Endothelial cell of umbilical vein (primary cell): ENCODE data around the gene RAB6B. TPM values are rescaled to one million over a fixed set of nuclear protein-coding genes. Genes with fewer than 3 reads are reported as not detected.

ENCODE experiments used
- BruUV-seq: library from RNA; stranded (reverse); fragments of 400-500 nt; replicated peaks from 2 replicates; lab custom pipeline; 2021; lab: Mats Ljungman, UMichigan
- CTCF ChIA-PET: fragments of 300-600, 350-600 bp; sonication (Branson Sonifier 250); formaldehyde crosslinking; loops from one replicate; lab custom pipeline; 2021; ENCODE audit warnings: antibody characterized with exemption, inconsistent platforms; lab: Charles Lee
- POLR2A ChIA-PET: fragments of 300-600, 350-600 bp; sonication (Branson Sonifier 250); formaldehyde crosslinking; loops from one replicate; lab custom pipeline; 2021; ENCODE audit warnings: antibody characterized with exemption, inconsistent platforms; lab: Charles Lee
- DNase-seq: peaks from one replicate; pipeline ENCODE4 v3.0.0-alpha.2; 2011; ENCODE audit warnings: low read depth, low spot score
- FAIRE-seq: peaks from 2 replicates; lab custom pipeline; 2011; peaks lifted over from hg19 to GRCh38; lab: Jason Lieb, UNC
- H2AFZ ChIP-seq: 2 replicates; pipeline ENCODE4 v1.6.0; 2012; ENCODE audit warnings: low read depth, low read length, control low read depth, inconsistent platforms
- H3K27ac ChIP-seq: 2 replicates; pipeline ENCODE4 v1.5.1; 2011; ENCODE audit warnings: low read depth, mild to moderate bottlenecking, control low read depth, low read length, moderate library complexity; ENCODE audit not compliant: insufficient read depth
- H3K27me3 ChIP-seq, 2 experiments: 2 replicates each; pipeline versions ENCODE4 v1.6.0 to v1.6.1; 2011; ENCODE audit warnings: low read length in 2 of 2, mixed read lengths in 1 of 2; ENCODE audit not compliant: control insufficient read depth in 2 of 2, insufficient read depth in 2 of 2
- H3K36me3 ChIP-seq, 2 experiments: 2 replicates in 1 of 2; 3 replicates in 1 of 2; pipeline ENCODE4 v1.5.1; 2011; ENCODE audit warnings: low read length in 2 of 2, mild to moderate bottlenecking in 1 of 2, moderate library complexity in 1 of 2; ENCODE audit not compliant: control insufficient read depth in 2 of 2, insufficient read depth in 2 of 2; ENCODE audit errors: extremely low read depth in 1 of 2
- H3K4me1 ChIP-seq: 3 replicates; pipeline ENCODE4 v1.5.1; 2011; ENCODE audit warnings: mild to moderate bottlenecking, low read length; ENCODE audit not compliant: control insufficient read depth, insufficient read depth; ENCODE audit errors: extremely low read depth
- H3K4me2 ChIP-seq: 2 replicates; pipeline ENCODE4 v1.6.1; 2011; ENCODE audit warnings: low read length, control low read depth, mixed read lengths; ENCODE audit not compliant: insufficient read depth
- H3K4me3 ChIP-seq, 3 experiments: fragments of 200-600 bp in 1 of 3; sonication (generic), shearing (Covaris generic) in 1 of 3; replicated peaks in 1 of 3; 2 replicates each; pipeline ENCODE4 v1.5.1; 2011 to 2016; ENCODE audit warnings: control low read depth in 3 of 3, low read length in 3 of 3, mild to moderate bottlenecking in 2 of 3, inconsistent platforms in 1 of 3, low read depth in 1 of 3, moderate library complexity in 1 of 3; ENCODE audit not compliant: insufficient read depth in 1 of 3
- H3K79me2 ChIP-seq: 2 replicates; pipeline ENCODE4 v1.6.0; 2012; ENCODE audit warnings: low read length, inconsistent platforms; ENCODE audit not compliant: control insufficient read depth, insufficient read depth
- H3K9ac ChIP-seq: replicated peaks from 2 replicates; pipeline ENCODE3; 2011; ENCODE audit warnings: low read length, control low read depth; ENCODE audit not compliant: insufficient read depth; ENCODE audit errors: extremely low read depth
- H3K9me1 ChIP-seq: replicated peaks from 3 replicates; pipeline ENCODE4 v1.6.0; 2011; ENCODE audit warnings: mild to moderate bottlenecking, low read length; ENCODE audit not compliant: control insufficient read depth, insufficient read depth; ENCODE audit errors: extremely low read depth
- H3K9me3 ChIP-seq: replicated peaks from 2 replicates; pipeline ENCODE4 v1.5.1; 2012; ENCODE audit warnings: low read length, inconsistent platforms; ENCODE audit not compliant: control insufficient read depth, insufficient read depth
- H4K20me1 ChIP-seq: replicated peaks from 2 replicates; pipeline ENCODE3; 2011; ENCODE audit warnings: mild to moderate bottlenecking, low read length; ENCODE audit not compliant: control insufficient read depth, insufficient read depth; ENCODE audit errors: extremely low read depth
- EZH2 ChIP-seq: IDR thresholded peaks from 2 replicates; pipeline ENCODE4 v1.6.1; 2012; ENCODE audit warnings: borderline replicate concordance, low read depth, mild to moderate bottlenecking, moderate library complexity, low read length, inconsistent platforms; ENCODE audit not compliant: severe bottlenecking
- FOS ChIP-seq: IDR thresholded peaks from 2 replicates; pipeline ENCODE4 v1.6.1; 2011; ENCODE audit warnings: mild to moderate bottlenecking, low read length, moderate library complexity, borderline replicate concordance; ENCODE audit not compliant: insufficient read depth
- GATA2 ChIP-seq: IDR thresholded peaks from 2 replicates; pipeline ENCODE4 v1.7.0; 2011; ENCODE audit warnings: low read depth, mild to moderate bottlenecking, moderate library complexity, mixed read lengths, low read length; ENCODE audit not compliant: insufficient read length, insufficient read depth
- JUN ChIP-seq: IDR thresholded peaks from 2 replicates; pipeline ENCODE4 v1.6.1; 2011; ENCODE audit warnings: borderline replicate concordance, low read depth; ENCODE audit not compliant: insufficient read length, insufficient read depth
- MAX ChIP-seq: IDR thresholded peaks from 2 replicates; pipeline ENCODE4 v1.6.1; 2011; ENCODE audit not compliant: insufficient read depth, insufficient read length
- MYC ChIP-seq: IDR thresholded peaks from one replicate; pipeline ENCODE4 v1.6.1; 2011; ENCODE audit warnings: mild to moderate bottlenecking, low read depth, low read length
- POLR2A ChIP-seq: IDR thresholded peaks from 2 replicates; pipeline ENCODE4 v1.6.1; 2012; ENCODE audit warnings: low read depth, mild to moderate bottlenecking, control low read depth, low read length
- POLR2AphosphoS5 ChIP-seq: IDR thresholded peaks from 2 replicates; pipeline ENCODE4 v1.6.1; 2012; ENCODE audit warnings: low read depth, mild to moderate bottlenecking, control low read depth, low read length, moderate library complexity; ENCODE audit not compliant: insufficient read depth
- dilution Hi-C: fragments of 300-500 bp; cut with MboI; formaldehyde crosslinking; loops from one replicate; pipeline ENCODE4 v1.15.0; 2019; ENCODE audit warnings: low sequenced_read_pairs; ENCODE audit not compliant: extremely low pct_ligation_motif_present
- intact Hi-C: fragments of 100-400 bp; cut with micrococcal nuclease; formaldehyde crosslinking; loops from one replicate; pipeline ENCODE4 v1.10.0; 2022
- polyA plus RNA-seq, 4 experiments: library from polyadenylated mRNA; depleted of rRNA in 3 of 4; stranded (reverse) in 3 of 4; unstranded in 1 of 4; fragments of >200 nt; gene quantifications; 2 replicates each; pipeline versions ENCODE4 v1.2.1 to v1.2.3, GENCODE V29; 2011 to 2012; ENCODE audit warnings: missing spikeins in 1 of 4
- total RNA-seq: library from RNA; stranded (reverse); gene quantifications from 2 replicates; pipeline ENCODE4 v1.2.3, GENCODE V29; 2021
- TF ChIP-seq, protein P1 (sequence below), 2 donors: IDR thresholded peaks; 1 replicate in 1 of 2; 2 replicates in 1 of 2; pipeline ENCODE4 v1.5.1; 2011; ENCODE audit warnings: low read length in 2 of 2, mild to moderate bottlenecking in 2 of 2, moderate library complexity in 2 of 2, control low read depth in 1 of 2, inconsistent platforms in 1 of 2, low read depth in 1 of 2; ENCODE audit not compliant: insufficient read depth in 1 of 2; ENCODE audit errors: extremely low read depth in 1 of 2

RAB6B gene
- total and polyA plus RNA-seq, 2 donors (not counting 3 experiments of a cell fraction or from before 2014, with no cell fraction given): 1.7 to 6.7 TPM

GRCh38 chr3:133937756-133938601 lies 42.3 kb upstream of the RAB6B start:
- DNase-seq (no peak), FAIRE-seq (no peak)
- Histone ChIP-seq H3K9me1 (no peaks in the 10 kb centered on the region), H3K9me3 (no peaks in the 10 kb centered on the region), H3K9ac (no peak overlapping the region), H3K36me3 (no peaks in the 10 kb centered on the region), H3K4me2 (no peak overlapping the region), H3K79me2 (no peaks in the 10 kb centered on the region), H3K27me3 (no peaks in the 10 kb centered on the region), H3K4me3 (no peak overlapping the region), H3K4me1 (peaks cover 14% of the 10 kb centered on the region), H2AFZ (no peak overlapping the region), H4K20me1 (no peaks in the 10 kb centered on the region), H3K27ac (no peak overlapping the region)
- ChIA-PET POLR2A (no interaction called here), CTCF (interaction anchor here (1.1 to 8.6 kb wide), 3 partner anchors 10 to 274 kb away, joined by 3 to 82 read pairs (median 3); no protein-coding TSS in a partner anchor)
- intact Hi-C loops (loop anchor here (2.0 kb wide), 1 partner anchor 101 kb away; no protein-coding TSS in a partner anchor), dilution Hi-C loops (loop anchor here (25.0 kb wide), 1 partner anchor 274 kb away; no protein-coding TSS in a partner anchor)
- no TSS peak for BruUV-seq
- TF ChIP-seq, protein P1, sequence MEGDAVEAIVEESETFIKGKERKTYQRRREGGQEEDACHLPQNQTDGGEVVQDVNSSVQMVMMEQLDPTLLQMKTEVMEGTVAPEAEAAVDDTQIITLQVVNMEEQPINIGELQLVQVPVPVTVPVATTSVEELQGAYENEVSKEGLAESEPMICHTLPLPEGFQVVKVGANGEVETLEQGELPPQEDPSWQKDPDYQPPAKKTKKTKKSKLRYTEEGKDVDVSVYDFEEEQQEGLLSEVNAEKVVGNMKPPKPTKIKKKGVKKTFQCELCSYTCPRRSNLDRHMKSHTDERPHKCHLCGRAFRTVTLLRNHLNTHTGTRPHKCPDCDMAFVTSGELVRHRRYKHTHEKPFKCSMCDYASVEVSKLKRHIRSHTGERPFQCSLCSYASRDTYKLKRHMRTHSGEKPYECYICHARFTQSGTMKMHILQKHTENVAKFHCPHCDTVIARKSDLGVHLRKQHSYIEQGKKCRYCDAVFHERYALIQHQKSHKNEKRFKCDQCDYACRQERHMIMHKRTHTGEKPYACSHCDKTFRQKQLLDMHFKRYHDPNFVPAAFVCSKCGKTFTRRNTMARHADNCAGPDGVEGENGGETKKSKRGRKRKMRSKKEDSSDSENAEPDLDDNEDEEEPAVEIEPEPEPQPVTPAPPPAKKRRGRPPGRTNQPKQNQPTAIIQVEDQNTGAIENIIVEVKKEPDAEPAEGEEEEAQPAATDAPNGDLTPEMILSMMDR (IDR thresholded peaks at IDR 0.05; ENCODE audit: extremely low read depth in 1 of 2, insufficient read depth in 1 of 2, low read depth in 1 of 2, low read length in 2 of 2): no peak
- TF ChIP-seq POLR2A (no peak), MYC (no peak), JUN (no peak), GATA2 (no peak), POLR2AphosphoS5 (no peak), FOS (no peak), MAX (no peak), EZH2 (no peak)
